Mononuclear cell (primary cell): ENCODE results near the gene SMC2. TPM values are rescaled to one million over a fixed set of nuclear protein-coding genes. Genes with fewer than 3 reads are reported as not detected.

ENCODE experiments used
- H3K27me3 ChIP-seq: 2 replicates; pipeline ENCODE4 v1.6.0; 2011; ENCODE audit warnings: low read length, control low read depth; ENCODE audit not compliant: insufficient read depth
- H3K4me1 ChIP-seq: 2 replicates; pipeline ENCODE4 v1.5.1; 2011; ENCODE audit warnings: mild to moderate bottlenecking, low read length, control low read depth; ENCODE audit not compliant: insufficient read depth
- H3K4me3 ChIP-seq: 2 replicates; pipeline ENCODE4 v1.5.1; 2011; ENCODE audit warnings: mild to moderate bottlenecking, low read length, moderate library complexity
- H3K9me3 ChIP-seq: 2 replicates; pipeline ENCODE4 v1.5.1; 2011; ENCODE audit warnings: low read depth, mild to moderate bottlenecking, control low read depth, low read length
- total RNA-seq: library from RNA; depleted of rRNA; stranded (reverse); fragments of >200 nt; gene quantifications from one replicate; pipeline ENCODE4 v1.2.3, GENCODE V29; 2012

SMC2 gene
- 1.7 TPM for total RNA-seq

DNA sequence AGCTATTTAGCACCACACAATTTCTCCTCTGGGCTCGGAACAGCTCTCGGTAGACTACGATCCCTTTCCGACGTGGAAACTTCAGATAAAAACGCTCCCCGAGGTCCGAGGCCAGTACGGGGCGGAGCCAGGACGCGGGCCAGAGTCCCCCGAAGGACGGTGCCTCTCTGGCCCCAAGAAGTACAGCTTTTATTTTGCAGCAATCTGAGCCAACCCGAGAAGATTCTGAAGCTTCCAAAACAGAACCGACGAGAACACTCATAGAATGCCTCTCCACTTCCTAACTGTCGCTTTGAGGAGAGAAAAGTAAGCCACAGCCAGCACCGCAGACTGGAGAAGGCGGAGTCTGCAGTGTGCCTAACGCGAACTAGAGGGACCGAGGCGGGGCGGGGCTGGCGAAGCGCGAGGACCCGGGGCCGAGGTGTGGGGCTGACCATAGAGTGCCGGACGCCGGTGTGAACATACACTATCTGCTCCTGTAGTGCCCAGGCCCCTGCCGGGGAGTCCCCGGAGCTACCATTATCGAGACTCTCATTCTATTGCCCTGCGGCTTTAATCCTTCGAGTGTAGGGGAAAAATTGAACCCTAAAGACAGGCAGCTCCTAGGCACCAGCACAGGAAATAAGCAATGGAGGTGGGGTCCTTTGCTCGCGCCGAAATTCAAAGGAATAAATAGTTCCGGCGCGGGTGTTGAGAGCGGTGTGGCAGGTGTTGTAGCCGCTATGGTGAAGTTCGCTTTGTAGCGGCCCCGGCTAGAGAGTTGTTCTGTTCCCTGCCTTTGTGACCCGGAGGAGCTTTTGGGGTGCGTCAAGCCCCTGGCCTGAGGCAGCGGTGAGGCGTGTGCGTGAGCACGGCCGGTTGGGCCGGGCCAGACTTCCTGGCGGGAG lies at the start of gene SMC2:
Gene SMC2 (plus strand): TSS at position 663 of the 887 bp plus-strand sequence. CDS start 1,076 bp downstream, outside the sequence.
- Histone ChIP-seq H3K27me3 (no peaks in the 10 kb centered on the region), H3K4me1 (peaks cover 26% of the 10 kb centered on the region), H3K9me3 (no peaks in the 10 kb centered on the region), H3K4me3 (peak within 1 kb of the TSS; percentile 64)

DNA sequence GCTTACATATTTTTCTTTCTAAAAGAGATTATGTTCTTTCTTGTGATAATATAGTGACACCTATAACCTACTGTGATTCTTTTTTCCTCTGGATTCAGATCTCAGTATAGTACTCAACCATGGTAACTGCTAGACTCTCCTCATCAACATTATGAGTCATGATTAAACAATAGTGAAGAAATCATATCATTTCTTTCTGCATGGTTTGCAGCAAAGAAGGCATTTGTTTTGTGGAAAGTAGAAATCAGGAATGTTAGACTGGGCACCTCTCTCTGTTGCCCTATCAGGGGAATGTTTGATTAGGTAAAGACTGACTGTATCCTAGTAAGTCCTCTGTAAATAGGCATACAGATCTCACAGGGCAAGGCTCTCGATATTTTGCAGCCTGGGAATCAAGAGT lies 25.6 kb upstream of the SMC2 start:
- no peaks in the 10 kb centered on the region for H3K4me1 ChIP-seq
- no peaks in the 10 kb centered on the region for H3K27me3 ChIP-seq
- H3K4me3 ChIP-seq, result no peak overlapping the region
- H3K9me3 ChIP-seq, result no peaks in the 10 kb centered on the region

DNA sequence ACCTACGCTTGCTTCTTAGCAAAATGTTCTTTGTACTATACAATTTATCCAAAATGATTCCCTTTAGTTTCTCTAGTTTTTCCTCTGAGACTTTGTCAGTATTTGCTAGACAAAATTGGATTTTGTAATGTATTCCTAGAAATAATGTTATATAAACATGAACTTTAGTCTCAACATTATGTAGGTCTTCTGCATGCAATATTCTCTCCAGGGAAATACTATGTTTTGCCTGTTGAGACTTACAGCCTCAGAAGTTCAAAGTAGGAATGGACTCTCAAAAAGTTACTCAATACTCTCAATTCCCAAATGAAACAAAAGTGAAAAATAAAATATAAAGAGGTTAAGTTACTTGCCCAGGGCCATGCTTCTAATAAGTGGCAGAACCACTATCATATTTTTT lies 24.8 kb upstream of the SMC2 start:
- Histone ChIP-seq H3K9me3 (no peaks in the 10 kb centered on the region), H3K4me1 (no peaks in the 10 kb centered on the region), H3K4me3 (no peak overlapping the region), H3K27me3 (no peaks in the 10 kb centered on the region)

DNA sequence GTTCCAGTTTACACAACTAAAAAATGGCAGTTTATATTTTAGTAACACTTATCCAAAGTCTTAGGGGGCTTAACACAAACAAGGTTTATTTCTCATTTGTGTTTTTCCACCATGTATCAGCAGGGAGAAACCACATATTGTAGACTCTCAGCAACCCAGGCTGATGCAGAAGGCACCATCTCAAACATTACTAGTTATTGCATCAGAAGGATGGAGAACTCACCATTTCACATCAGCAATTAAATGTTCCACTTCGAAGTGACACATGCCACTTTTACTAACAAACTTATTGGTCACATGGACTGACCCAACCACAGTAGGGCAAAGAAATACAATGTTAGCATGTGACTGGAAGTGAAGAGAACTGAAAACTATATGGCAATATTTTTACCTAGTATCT lies 22.5 kb upstream of the SMC2 start:
- no peak overlapping the region for H3K4me3 ChIP-seq
- H3K4me1 ChIP-seq, result no peaks in the 10 kb centered on the region
- H3K27me3 ChIP-seq, result peaks cover 9% of the 10 kb centered on the region
- no peaks in the 10 kb centered on the region for H3K9me3 ChIP-seq

DNA sequence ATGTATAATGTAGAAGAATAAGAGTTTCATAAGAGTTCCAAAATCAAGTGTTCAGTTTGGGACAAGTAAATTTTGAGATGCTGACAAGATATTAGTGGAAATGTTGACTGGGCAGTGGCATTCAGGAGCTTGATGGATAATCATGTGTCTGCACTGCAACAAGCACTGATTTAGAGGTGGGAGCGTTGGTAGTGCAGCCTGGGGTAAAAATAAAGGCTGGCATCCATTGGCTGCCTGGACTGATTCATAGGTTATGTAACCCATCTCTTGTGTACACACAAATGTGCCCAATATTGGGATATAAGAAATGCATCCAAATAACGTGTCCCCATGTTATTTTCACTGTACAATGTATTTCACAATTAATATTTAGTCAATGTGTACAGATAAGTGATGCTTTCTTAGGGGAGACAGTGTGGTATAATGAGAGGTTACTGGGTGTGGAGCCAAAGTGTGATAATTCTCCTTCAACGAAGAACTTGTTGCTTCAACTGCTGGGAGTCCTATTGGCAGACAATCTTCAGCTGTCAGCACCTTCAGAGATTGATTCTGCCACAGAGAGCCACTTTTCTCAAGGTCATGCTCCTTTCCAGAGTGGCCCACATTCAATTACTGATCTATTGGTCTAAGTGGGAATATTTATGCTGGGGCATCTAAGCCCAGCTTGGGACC lies 20.9 kb upstream of the SMC2 start:
- Histone ChIP-seq H3K4me3 (no peak overlapping the region), H3K27me3 (peaks cover 9% of the 10 kb centered on the region), H3K9me3 (no peaks in the 10 kb centered on the region), H3K4me1 (no peaks in the 10 kb centered on the region)

DNA sequence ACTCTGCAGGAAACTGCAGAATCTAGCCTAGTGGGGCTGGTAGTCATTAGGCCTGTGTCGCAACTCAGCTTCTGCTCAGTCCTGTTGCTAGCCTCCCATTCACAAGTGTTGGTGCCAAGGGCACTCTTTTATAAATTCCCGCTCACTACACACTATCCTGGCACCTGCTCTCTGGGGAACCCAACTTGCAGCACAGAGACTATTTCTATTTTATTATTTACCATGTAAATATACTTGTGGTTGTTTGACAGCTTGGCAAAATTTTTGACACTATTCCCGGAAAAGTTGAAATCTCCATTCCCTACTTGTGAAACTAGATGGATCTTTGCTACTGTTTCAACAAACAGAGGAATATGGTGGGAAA lies 20.4 kb upstream of the SMC2 start:
- Histone ChIP-seq H3K27me3 (peaks cover 9% of the 10 kb centered on the region), H3K9me3 (no peaks in the 10 kb centered on the region), H3K4me3 (no peak overlapping the region), H3K4me1 (no peaks in the 10 kb centered on the region)

DNA sequence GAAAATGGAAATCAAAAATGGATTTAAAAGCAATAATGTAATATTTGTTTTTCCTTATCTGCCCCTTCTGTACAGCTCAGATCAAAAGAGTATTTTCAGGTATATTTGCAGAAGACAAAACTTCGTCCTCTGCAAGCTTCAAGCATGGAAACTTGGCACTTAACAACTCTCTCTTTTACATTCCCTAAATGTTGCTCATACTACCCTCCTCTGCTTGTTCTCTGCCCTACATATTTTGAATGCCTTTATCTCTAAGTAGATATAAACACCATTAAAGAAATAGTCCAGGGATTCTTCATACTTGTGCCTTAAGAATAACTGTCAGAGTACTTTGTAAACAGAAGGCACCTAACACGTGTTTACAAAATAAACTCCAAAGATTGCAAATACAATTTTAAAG lies 19.2 kb upstream of the SMC2 start:
- Histone ChIP-seq H3K9me3 (no peaks in the 10 kb centered on the region), H3K4me1 (no peaks in the 10 kb centered on the region), H3K4me3 (no peak overlapping the region), H3K27me3 (peaks cover 11% of the 10 kb centered on the region)

DNA sequence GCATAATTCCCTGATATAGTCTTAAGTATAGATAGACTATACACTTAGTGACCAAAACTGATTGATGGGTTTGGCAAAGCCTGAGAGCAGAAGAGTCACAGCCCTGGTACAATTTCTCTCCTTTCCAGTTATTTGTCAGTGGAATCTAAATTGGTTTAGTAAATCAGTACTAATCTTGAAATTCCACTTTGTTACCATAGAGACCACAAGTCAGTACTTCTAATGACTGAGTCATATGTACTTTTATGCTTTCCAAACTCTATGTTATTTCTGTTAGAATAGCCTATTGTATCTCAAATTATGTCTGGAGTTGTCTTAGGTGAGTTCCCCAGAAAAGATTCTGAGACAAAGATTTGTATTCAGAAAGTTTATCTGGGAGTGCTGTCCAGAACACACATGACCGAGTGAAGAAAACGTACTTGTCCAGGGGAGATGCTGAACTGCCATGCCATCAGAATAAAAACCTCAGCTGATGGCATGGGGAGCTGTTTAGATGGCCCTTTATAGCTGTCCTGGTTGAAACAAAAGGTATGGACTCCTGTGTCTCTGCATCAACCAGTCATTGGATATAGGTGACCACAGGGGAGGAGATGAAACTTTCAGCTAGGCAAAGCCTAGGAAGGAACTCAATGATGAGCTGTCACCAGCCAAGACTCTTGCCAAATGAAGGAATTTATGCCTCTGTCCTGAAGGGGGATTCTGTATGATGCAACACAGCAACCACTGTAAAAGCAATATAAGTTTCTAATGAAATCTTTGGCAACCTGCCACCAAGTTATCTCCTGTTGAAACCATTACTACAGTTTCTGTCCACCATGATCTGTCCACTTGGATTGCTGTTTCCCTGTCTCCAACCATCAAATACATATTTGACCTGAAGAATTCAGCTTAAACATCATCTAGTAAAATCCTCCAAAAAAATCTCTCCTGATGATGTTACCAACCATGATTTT lies 18.0 kb upstream of the SMC2 start:
- H3K4me3 ChIP-seq, result no peak overlapping the region
- H3K4me1 ChIP-seq, result no peaks in the 10 kb centered on the region
- H3K9me3 ChIP-seq, result no peaks in the 10 kb centered on the region
- peaks cover 11% of the 10 kb centered on the region for H3K27me3 ChIP-seq

DNA sequence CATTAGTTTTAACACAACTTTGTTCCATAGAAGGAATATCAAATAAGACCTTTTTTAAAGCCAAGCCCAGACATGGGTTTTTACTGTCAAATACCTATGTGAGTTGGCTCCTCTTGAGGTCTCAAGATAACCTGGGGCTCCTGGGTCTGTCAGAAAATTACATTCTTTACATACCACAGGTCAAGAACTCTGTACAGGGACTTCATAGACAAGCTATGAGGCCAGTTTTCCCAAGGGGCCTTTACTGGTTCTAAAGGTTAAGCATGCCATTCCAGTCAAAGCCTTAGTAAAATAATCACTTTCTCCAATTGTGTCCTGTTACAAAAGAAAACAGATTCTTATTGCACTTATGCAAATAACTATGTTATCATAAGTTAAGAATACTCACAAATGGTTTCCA lies 15.5 kb upstream of the SMC2 start:
- peaks cover 10% of the 10 kb centered on the region for H3K4me1 ChIP-seq
- peaks cover 11% of the 10 kb centered on the region for H3K27me3 ChIP-seq
- H3K4me3 ChIP-seq, result no peak overlapping the region
- H3K9me3 ChIP-seq, result no peaks in the 10 kb centered on the region

DNA sequence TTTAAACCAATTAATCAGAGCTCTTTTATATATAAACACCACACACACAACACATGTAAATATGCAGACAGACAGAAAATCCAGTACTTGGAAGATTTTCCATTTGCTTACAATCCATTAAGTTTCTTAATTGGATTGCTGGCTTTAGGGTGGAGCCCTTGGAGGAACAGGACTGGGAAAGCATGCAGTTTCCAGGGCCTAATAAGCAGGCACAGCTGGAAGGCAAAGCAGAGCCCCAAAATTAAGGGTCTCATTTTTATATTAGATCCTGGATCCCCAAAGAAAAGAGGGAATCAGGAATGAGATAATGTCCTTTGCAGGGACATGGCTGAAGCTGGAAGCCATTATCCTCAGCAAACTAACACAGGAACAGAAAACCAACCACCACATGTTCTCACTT lies 13.1 kb upstream of the SMC2 start:
- Histone ChIP-seq H3K27me3 (peaks cover 8% of the 10 kb centered on the region), H3K4me1 (peaks cover 10% of the 10 kb centered on the region), H3K4me3 (no peak overlapping the region), H3K9me3 (no peaks in the 10 kb centered on the region)

DNA sequence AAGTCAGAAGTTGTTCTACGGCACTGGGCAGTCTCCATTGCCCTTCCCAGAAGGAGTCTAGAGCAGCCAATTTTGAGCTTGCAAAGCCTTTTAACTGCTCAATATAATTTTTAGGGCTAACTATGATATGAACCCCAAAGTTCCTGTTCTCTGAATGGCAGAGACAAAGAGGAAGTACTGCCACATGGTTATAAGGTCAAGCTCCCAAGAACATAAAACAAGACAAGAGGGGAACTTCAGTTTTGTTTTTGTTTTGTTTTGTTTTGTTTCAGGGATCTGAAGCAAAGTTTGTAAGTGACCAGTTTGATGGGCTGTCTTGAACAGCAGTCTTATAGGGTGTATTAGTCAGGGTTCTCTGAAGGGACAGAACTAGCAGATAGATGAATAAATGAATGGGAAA lies 11.9 kb upstream of the SMC2 start:
- no peak overlapping the region for H3K4me3 ChIP-seq
- H3K4me1 ChIP-seq, result peaks cover 10% of the 10 kb centered on the region
- no peaks in the 10 kb centered on the region for H3K9me3 ChIP-seq
- peaks cover 10% of the 10 kb centered on the region for H3K27me3 ChIP-seq

DNA sequence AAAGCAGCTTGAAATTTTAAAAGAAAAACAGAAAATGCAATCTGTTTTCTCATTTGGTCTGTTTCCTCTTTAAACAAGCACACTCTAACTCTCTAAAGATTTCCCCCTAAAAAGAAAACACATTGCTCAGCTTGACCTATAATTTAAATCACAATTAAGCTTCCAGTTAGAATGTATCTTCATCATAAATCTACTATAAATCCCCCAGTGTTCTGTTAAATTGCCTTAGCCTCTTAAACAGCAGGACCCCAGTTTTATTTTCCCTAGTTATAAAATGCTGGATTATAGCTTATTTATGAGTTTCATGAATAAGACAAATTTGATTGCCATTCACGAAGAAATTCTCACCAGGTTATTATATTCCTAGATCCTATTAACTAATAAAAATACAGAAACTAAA lies 8.6 kb upstream of the SMC2 start:
- Histone ChIP-seq H3K27me3 (peaks cover 7% of the 10 kb centered on the region), H3K4me3 (no peak overlapping the region), H3K4me1 (peaks cover 10% of the 10 kb centered on the region), H3K9me3 (no peaks in the 10 kb centered on the region)

DNA sequence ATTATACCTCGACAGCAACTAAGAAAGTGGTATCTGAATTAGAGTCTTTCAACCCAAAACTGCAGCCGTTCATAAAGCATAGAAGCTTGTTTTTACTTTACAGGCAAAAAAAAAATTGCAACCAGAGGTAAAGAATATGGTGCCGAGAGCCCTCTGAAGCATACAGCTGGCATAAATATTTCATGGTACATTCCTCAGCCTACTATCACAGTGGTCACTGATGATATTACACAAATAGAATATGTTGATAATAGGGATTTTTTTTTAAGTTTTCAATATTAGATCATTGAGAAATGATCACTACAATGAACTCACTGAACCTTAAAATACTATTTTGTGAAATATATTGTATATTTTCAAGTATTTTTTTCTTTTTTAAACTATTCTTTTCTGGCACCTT lies 6.2 kb upstream of the SMC2 start:
- Histone ChIP-seq H3K4me1 (peaks cover 12% of the 10 kb centered on the region), H3K4me3 (no peak overlapping the region), H3K9me3 (no peaks in the 10 kb centered on the region), H3K27me3 (peaks cover 7% of the 10 kb centered on the region)

DNA sequence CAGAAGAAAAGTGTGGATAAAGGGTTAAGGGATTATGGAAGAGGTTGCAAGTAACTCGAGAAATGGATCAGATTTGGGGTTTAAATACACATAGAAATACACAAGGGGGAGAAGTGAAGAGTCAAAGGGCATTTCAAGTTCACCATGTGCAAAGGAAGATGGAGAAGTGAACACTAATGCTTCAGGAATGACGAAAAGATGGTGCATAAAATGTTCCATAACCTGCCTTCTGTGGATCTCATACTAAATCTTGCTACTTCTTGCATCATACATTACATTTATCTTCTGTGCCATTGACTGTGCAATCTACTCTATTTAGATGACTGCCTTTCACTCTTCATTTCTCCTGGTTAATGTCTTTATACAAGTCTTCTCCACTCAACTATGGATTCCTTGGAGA lies 5.7 kb upstream of the SMC2 start:
- Histone ChIP-seq H3K4me3 (no peak overlapping the region), H3K4me1 (peaks cover 17% of the 10 kb centered on the region), H3K9me3 (no peaks in the 10 kb centered on the region), H3K27me3 (peaks cover 7% of the 10 kb centered on the region)

DNA sequence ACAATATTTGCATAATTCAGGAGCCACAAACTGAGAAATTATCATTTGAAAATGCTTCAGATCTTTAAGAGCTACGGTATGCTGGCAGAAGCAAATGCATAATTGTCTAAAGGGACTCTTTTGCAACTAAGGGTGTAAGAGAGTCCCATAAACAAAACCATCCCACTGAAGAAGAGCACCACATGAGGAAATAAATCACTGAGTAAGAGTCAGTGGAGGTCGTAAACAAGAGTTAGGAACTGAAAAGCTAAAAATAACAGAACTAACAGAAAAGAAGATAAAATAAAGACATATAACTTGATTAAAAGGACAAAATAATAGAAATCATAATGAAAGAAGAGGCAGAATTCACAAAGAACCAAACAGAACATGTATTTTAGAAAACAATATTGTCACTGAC lies 3.5 kb upstream of the SMC2 start:
- no peaks in the 10 kb centered on the region for H3K9me3 ChIP-seq

More for the DNA sequence above, 3.5 kb upstream of the SMC2 start:
- Histone ChIP-seq H3K4me3 (no peak overlapping the region), H3K4me1 (peaks cover 26% of the 10 kb centered on the region), H3K27me3 (peaks cover 7% of the 10 kb centered on the region)
